Immature natural killer cell (primary cell): ENCODE measurements around the gene SLC6A2. TPM values are rescaled to one million over a fixed set of nuclear protein-coding genes. Genes with fewer than 3 reads are reported as not detected.
"Not testable (repeated sequence)": the region's sequence is repeated elsewhere in the genome, so short reads cannot be mapped to it uniquely, and the experiment has no call there.

Experiments
- DNase-seq, 3 donors: peaks; one replicate each; pipeline ENCODE4 v3.0.0; 2022; ENCODE audit warnings: mixed read lengths in 1 of 3
- H3K27ac Mint-ChIP-seq, 6 donors: one replicate each; pipeline ENCODE4 v1.8.0; 2020; ENCODE audit warnings: mixed read lengths in 6 of 6, mild to moderate bottlenecking in 5 of 6, inconsistent platforms in 4 of 6, moderate library complexity in 3 of 6
- H3K27me3 Mint-ChIP-seq, 3 donors: one replicate each; pipeline ENCODE4 v1.8.0; 2020 to 2021; ENCODE audit warnings: low read depth in 3 of 3, mild to moderate bottlenecking in 3 of 3, mixed read lengths in 3 of 3, moderate library complexity in 3 of 3, inconsistent platforms in 1 of 3
- H3K36me3 Mint-ChIP-seq, 3 donors: one replicate each; pipeline ENCODE4 v1.8.0; 2020; ENCODE audit warnings: mixed read lengths in 3 of 3, inconsistent platforms in 2 of 3, mild to moderate bottlenecking in 2 of 3
- H3K4me1 Mint-ChIP-seq, 2 donors: one replicate each; pipeline ENCODE4 v1.8.0; 2020; ENCODE audit warnings: inconsistent platforms in 2 of 2, mild to moderate bottlenecking in 2 of 2, mixed read lengths in 2 of 2, moderate library complexity in 1 of 2
- H3K4me3 Mint-ChIP-seq, 5 donors: one replicate each; pipeline ENCODE4 v1.8.0; 2020; ENCODE audit warnings: mild to moderate bottlenecking in 5 of 5, mixed read lengths in 5 of 5, inconsistent platforms in 3 of 5, moderate library complexity in 3 of 5
- H3K9me3 Mint-ChIP-seq, 6 donors: one replicate each; pipeline ENCODE4 v1.8.0; 2020; ENCODE audit warnings: mild to moderate bottlenecking in 6 of 6, mixed read lengths in 6 of 6, inconsistent platforms in 4 of 6, moderate library complexity in 3 of 6
- polyA plus RNA-seq, 3 donors: library from polyadenylated mRNA; unstranded; fragments of 300-500 nt; fragmentation: Illumina TruSeq; gene quantifications; one replicate each; pipeline ENCODE4 v1.2.3, GENCODE V29; 2021

SLC6A2 gene
- polyA plus RNA-seq, 3 donors from 2014 or later = not detected

DNA sequence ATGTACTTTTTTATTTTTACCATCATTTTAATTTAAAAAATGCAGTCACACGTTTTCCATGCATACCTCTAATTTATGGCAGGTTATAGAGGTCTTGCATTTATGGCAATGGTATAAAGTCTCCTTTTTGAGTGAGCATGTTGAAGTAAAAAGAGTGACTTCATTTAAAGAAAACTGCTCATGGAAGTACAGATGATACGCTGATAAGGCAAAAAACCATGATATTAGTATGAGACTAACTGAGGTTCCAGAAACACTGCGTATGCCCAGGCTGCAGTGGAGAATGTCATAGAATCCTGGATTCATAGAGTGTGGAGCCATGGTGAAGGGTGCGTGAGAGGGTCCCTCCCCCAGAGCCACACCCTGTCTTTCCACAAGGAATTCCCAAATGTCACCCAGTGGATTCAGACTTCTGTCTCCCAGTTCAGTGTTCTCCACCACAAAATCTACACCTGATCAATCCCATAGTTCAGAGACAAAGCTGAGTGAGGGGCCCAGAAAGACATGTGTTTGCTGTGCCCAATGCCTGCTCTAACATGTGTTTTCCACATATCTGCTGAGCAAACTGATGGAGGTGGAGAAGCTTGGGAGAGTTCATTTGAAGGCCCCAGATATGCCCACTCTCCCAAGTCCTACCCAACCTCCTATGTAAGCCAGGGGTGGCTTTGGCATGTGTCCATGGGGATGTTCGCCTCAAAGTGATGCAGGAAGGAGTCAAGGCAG lies 69.4 kb downstream of the SLC6A2 start:
- Mint-ChIP-seq H3K4me1 (no peaks in the 10 kb centered on the region), H3K36me3 (no peaks in the 10 kb centered on the region), H3K4me3 (no peak overlapping the region), H3K9me3 (no peaks in the 10 kb centered on the region), H3K27me3 (peaks cover 1 to 10% (median 5%) of the 10 kb centered on the region in 3 donors), H3K27ac (no peak overlapping the region)
- DNase-seq = no peak

DNA sequence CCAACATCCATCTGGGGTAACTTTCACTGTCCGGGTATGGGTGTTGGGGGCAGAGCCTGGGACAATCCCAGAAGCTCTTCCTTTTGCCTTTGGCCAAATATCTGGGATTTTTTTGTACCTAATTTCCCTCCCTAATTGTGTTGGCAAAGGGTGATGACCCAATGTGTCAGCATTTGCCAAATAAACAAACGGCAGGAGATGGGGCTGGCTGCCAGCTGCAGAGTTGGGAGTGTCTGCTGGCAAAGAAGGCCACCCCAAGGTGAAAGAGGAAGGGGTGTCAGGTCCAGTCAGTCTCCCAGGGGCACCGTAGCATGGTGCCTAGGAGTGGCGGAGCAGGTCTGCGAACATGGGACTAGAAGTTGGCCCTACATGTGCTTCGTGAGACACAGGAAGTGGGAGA lies 73.0 kb downstream of the SLC6A2 start:
- Mint-ChIP-seq H3K27ac (no peak overlapping the region), H3K4me3 (no peak overlapping the region)
- no peak for DNase-seq

DNA sequence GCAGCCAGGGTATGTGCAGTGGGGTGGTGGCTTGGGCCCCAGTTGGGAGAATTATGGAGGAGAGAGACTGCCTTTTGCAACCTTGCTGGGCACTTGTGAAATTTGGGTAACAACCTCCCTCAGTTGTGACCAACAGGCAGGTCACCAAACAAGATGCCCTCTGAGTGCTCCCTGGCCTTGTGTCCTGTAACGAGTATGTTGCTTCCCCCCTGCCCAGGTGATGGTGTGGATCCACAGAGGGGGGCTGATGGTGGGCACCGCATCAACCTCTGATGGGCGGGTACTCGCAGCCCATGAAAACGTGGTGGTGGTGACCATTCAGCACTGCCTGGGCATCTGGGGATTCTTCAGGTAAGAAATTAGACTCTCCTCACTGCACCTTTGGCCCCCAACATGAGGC lies 74.3 kb downstream of the SLC6A2 start:
- Mint-ChIP-seq H3K36me3 (no peaks in the 10 kb centered on the region), H3K27me3 (peaks cover 2 to 9% (median 3%) of the 10 kb centered on the region in 3 donors), H3K4me1 (no peaks in the 10 kb centered on the region), H3K4me3 (no peak overlapping the region), H3K9me3 (no peaks in the 10 kb centered on the region), H3K27ac (no peak overlapping the region)
- DNase-seq = no peak

More for the DNA sequence above, 73.0 kb downstream of the SLC6A2 start:
- Mint-ChIP-seq H3K9me3 (no peaks in the 10 kb centered on the region), H3K36me3 (no peaks in the 10 kb centered on the region), H3K27me3 (peaks cover 2 to 4% (median 3%) of the 10 kb centered on the region in 3 donors), H3K4me1 (no peaks in the 10 kb centered on the region)

DNA sequence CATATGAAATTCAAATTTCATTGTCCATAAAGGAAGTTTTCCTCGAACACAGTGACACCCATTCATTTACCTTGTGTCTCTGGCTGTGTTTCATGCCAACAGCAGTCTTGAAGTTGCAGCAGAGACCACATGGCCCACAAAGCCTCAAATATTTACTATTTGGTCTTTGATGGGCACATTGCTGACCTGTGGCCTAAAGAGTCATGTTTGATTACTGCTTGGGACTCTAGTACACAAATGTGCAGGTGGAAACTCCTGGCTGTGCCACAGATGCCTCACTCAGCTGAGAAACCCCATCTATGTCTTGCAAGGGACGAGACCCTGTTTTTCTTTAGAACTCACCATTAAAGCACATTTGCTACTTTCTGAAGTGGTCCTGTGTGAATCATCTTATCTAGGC lies 76.7 kb downstream of the SLC6A2 start:
- H3K9me3 Mint-ChIP-seq = no peaks in the 10 kb centered on the region
- no peaks in the 10 kb centered on the region for H3K36me3 Mint-ChIP-seq
- DNase-seq = no peak
- H3K4me1 Mint-ChIP-seq = no peaks in the 10 kb centered on the region
- peaks cover 2 to 11% (median 8%) of the 10 kb centered on the region in 3 donors for H3K27me3 Mint-ChIP-seq
- H3K4me3 Mint-ChIP-seq = no peak overlapping the region
- no peak overlapping the region for H3K27ac Mint-ChIP-seq

- Mint-ChIP-seq H3K9me3 (no peaks in the 10 kb centered on the region), H3K4me3 (no peak overlapping the region), H3K27ac (no peak overlapping the region), H3K36me3 (no peaks in the 10 kb centered on the region), H3K4me1 (no peaks in the 10 kb centered on the region), H3K27me3 (peaks cover 8 to 11% (median 11%) of the 10 kb centered on the region in 3 donors)
- DNase-seq = no peak
Measured at GRCh38 chr16:55734665-55735064, 78.9 kb downstream of the SLC6A2 start.

DNA sequence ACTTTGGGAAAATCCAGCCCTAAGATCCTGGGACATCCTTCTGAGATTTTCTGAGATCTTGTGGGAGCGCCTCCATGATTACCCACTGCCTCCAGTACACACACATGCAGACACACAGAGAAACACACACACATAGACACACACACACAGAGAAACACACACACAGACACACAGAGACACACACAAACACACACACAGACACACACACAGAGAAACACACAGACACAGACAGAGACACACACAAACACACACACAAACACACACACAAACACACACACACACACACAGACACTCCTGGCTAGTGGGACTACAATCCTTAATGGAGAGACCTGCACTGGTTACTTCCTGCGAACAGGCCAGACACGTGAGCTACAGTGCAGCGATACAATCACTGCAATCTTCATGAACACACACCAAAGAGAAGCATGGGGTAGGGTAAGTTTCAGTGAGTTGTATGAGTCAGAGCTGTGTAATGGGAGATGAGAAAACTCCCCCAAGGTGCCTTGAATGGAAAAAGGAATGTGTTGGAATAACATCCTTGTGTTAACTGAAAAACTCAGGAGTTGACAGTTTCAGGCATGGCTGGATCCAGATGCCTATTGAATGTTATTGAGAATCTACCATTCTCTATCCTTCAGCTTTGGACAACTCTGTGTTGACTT lies 79.5 kb downstream of the SLC6A2 start:
- Mint-ChIP-seq H3K27ac (no peak overlapping the region), H3K4me3 (no peak overlapping the region), H3K36me3 (no peaks in the 10 kb centered on the region), H3K9me3 (no peaks in the 10 kb centered on the region), H3K27me3 (peaks cover 8 to 11% (median 10%) of the 10 kb centered on the region in 3 donors), H3K4me1 (no peaks in the 10 kb centered on the region)
- DNase-seq = no peak

DNA sequence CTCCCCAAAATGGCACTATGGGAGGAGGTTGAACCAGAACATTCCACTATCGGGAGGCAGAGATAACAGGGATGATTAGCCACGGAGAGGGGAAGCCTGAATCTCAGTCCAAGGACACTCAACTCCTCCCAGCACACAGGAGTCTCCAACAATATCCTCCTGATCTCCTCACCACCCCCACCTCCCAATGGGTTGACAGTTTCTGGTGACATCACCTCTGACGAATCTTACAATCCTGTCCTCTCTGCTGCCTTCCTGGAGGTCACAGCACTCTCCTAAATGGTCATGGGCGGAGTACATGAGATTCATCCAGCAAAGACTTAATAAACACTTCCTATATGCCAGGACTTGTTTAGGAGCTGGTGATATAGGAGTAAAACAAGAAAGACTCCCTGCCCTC lies 80.9 kb downstream of the SLC6A2 start:
- no peak for DNase-seq
- Mint-ChIP-seq H3K4me3 (no peak overlapping the region), H3K36me3 (no peaks in the 10 kb centered on the region), H3K9me3 (no peaks in the 10 kb centered on the region), H3K27ac (no peak overlapping the region), H3K27me3 (peaks cover 7 to 13% (median 8%) of the 10 kb centered on the region in 3 donors), H3K4me1 (no peaks in the 10 kb centered on the region)

DNA sequence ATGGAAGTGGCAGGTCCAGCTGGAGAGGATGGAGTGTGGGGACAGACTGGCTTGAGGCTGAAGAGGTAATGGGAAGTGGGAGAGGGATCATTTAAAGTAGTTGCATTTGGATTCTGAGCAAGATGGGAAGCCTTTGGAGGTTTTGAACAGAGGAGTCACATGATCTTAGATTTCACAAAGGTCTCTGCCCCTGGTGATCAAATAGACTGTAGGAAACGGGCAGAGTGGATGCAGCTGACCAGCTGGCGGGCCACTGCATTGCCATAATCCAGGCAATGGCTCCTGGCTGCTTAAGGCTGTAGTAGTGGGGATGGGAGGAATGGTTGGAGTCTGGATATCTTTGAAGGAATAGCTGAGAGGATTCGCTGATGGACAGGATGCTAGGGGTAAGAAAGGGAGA lies 81.5 kb downstream of the SLC6A2 start:
- Mint-ChIP-seq H3K9me3 (peaks cover 0 to 1% (median 0%) of the 10 kb centered on the region in 6 donors), H3K4me3 (no peak overlapping the region), H3K27ac (no peak overlapping the region), H3K36me3 (no peaks in the 10 kb centered on the region), H3K27me3 (peaks cover 9 to 15% (median 10%) of the 10 kb centered on the region in 3 donors), H3K4me1 (no peaks in the 10 kb centered on the region)
- DNase-seq = no peak

- H3K4me3 Mint-ChIP-seq = no peak overlapping the region
- no peaks in the 10 kb centered on the region for H3K36me3 Mint-ChIP-seq
- no peak overlapping the region for H3K27ac Mint-ChIP-seq
- peaks cover 10 to 15% (median 12%) of the 10 kb centered on the region in 3 donors for H3K27me3 Mint-ChIP-seq
- no peaks in the 10 kb centered on the region for H3K4me1 Mint-ChIP-seq
- H3K9me3 Mint-ChIP-seq = peaks cover 0 to 1% (median 0%) of the 10 kb centered on the region in 6 donors
- DNase-seq = no peak
Measured at GRCh38 chr16:55737966-55738365, 82.2 kb downstream of the SLC6A2 start.

- no peaks in the 10 kb centered on the region for H3K4me1 Mint-ChIP-seq
- H3K36me3 Mint-ChIP-seq = no peaks in the 10 kb centered on the region
- DNase-seq = no peak
- H3K27ac Mint-ChIP-seq = peak overlapping the region in 1 of 6 donors; percentile 18
- H3K4me3 Mint-ChIP-seq = no peak overlapping the region
- peaks cover 5 to 10% (median 7%) of the 10 kb centered on the region in 3 donors for H3K27me3 Mint-ChIP-seq
- peaks cover 0 to 1% (median 0%) of the 10 kb centered on the region in 6 donors for H3K9me3 Mint-ChIP-seq
Measured at GRCh38 chr16:55746081-55746480, 90.3 kb downstream of the SLC6A2 start.

DNA sequence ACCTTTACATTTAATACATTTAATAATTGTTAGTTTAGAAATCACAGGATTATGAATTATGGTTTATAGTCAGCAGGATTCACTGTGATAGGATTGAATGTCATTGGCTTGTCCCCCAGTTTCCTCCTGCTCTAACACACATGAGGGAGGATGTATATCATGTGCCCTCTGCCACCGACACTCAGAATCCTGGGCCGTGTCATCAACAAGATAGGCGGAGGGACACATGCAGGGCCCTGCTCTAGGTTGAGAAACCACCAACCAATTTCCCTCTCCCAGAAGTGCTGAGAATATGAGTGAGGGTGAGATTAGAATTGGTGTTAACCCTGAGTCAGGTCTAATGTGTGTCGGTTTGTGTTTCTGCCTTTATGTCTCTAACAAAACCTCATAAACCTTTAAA lies 92.0 kb downstream of the SLC6A2 start:
- H3K9me3 Mint-ChIP-seq = peaks cover 0 to 9% (median 0%) of the 10 kb centered on the region in 6 donors
- no peak overlapping the region for H3K4me3 Mint-ChIP-seq
- no peak for DNase-seq
- H3K36me3 Mint-ChIP-seq = peaks cover 0 to 6% (median 0%) of the 10 kb centered on the region in 3 donors
- no peak overlapping the region for H3K27ac Mint-ChIP-seq
- peaks cover 0 to 4% (median 2%) of the 10 kb centered on the region in 3 donors for H3K27me3 Mint-ChIP-seq
- H3K4me1 Mint-ChIP-seq = peaks cover 7 to 10% of the 10 kb centered on the region in 2 donors

- peak in 2 of 3 donors; percentile 11 to 56 for DNase-seq
- Mint-ChIP-seq H3K4me3 (peak overlapping the region; percentile 36 to 84 (median 71)), H3K9me3 (peaks cover 0 to 20% (median 5%) of the 10 kb centered on the region in 6 donors), H3K4me1 (peaks cover 27 to 29% of the 10 kb centered on the region in 2 donors), H3K36me3 (peaks cover 0 to 20% (median 7%) of the 10 kb centered on the region in 3 donors), H3K27ac (peak overlapping the region; percentile 88 to 98 (median 95))
- not testable (repeated sequence) for H3K27me3 Mint-ChIP-seq
Measured at GRCh38 chr16:55752465-55753144, 96.8 kb downstream of the SLC6A2 start.

GRCh38 chr16:55753145-55753631 lies 97.4 kb downstream of the SLC6A2 start:
- peaks cover 0 to 20% (median 5%) of the 10 kb centered on the region in 6 donors for H3K9me3 Mint-ChIP-seq
- H3K27ac Mint-ChIP-seq = peak overlapping the region; percentile 88 to 98 (median 95)
- H3K4me3 Mint-ChIP-seq = peak overlapping the region; percentile 36 to 84 (median 71)
- H3K27me3 Mint-ChIP-seq = peaks cover 8 to 11% (median 8%) of the 10 kb centered on the region in 3 donors
- H3K4me1 Mint-ChIP-seq = peaks cover 27 to 29% of the 10 kb centered on the region in 2 donors
- peak in 2 of 3 donors; percentile 12 to 34 for DNase-seq
- H3K36me3 Mint-ChIP-seq = peaks cover 0 to 20% (median 7%) of the 10 kb centered on the region in 3 donors
